GM13976 (cell line): ENCODE results near the gene ATP1A3.

Source experiments
- DNase-seq: peaks from one replicate; pipeline ENCODE4 v3.0.0; 2012; ENCODE audit warnings: low spot score
- in situ Hi-C: fragments of 300-500 bp; cut with MboI; formaldehyde crosslinking; loops from one replicate; pipeline ENCODE4 v1.12.0; 2022; ENCODE audit warnings: low sequenced_read_pairs, mixed read lengths, inconsistent platforms; ENCODE audit not compliant: unreplicated experiment
- TF ChIP-seq, protein P1 (sequence below): IDR thresholded peaks from 2 replicates; pipeline ENCODE4 v1.5.1; 2012; ENCODE audit warnings: borderline replicate concordance, mild to moderate bottlenecking; ENCODE audit not compliant: insufficient read depth; ENCODE audit errors: extremely low read depth, missing control alignments, control extremely low read depth

Gene ATP1A3

DNA sequence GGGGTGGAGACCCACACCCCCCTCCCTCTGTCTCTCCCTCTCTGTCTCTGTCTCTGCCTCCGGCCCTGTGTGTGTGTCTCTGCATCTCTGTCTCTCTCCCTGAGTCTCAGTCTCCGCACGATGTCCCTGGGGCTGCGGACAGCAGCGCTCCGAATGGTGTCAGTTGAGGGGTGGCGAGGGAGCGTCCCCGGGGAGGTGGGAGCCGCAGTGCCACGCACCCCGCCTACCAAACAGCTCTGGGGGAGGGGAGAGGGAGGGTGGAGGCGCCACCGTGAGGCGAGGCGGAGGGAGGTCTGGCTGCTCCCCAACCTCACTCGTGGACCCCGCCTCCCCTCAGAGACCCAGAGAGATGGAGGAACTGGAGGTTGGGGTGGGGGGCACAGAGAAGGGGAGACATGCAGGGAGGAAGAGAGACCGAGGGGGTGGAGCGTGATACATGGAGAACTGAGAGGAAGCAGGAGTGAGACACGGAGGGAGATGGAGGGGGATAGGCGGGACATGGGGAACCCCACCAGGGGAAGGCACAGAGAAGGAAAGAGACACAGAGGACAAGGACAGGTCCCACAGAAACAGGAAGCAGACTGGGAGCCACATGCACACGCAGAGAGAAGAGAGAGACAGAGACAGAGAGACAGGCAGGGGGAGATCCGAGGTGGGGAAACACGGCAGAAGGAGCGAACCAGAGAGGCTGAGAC, 73.0 kb downstream of the ATP1A3 start:
- in situ Hi-C loops: no loop called here
- TF ChIP-seq, protein P1, sequence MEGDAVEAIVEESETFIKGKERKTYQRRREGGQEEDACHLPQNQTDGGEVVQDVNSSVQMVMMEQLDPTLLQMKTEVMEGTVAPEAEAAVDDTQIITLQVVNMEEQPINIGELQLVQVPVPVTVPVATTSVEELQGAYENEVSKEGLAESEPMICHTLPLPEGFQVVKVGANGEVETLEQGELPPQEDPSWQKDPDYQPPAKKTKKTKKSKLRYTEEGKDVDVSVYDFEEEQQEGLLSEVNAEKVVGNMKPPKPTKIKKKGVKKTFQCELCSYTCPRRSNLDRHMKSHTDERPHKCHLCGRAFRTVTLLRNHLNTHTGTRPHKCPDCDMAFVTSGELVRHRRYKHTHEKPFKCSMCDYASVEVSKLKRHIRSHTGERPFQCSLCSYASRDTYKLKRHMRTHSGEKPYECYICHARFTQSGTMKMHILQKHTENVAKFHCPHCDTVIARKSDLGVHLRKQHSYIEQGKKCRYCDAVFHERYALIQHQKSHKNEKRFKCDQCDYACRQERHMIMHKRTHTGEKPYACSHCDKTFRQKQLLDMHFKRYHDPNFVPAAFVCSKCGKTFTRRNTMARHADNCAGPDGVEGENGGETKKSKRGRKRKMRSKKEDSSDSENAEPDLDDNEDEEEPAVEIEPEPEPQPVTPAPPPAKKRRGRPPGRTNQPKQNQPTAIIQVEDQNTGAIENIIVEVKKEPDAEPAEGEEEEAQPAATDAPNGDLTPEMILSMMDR: no peak
- DNase-seq: no peak

DNA sequence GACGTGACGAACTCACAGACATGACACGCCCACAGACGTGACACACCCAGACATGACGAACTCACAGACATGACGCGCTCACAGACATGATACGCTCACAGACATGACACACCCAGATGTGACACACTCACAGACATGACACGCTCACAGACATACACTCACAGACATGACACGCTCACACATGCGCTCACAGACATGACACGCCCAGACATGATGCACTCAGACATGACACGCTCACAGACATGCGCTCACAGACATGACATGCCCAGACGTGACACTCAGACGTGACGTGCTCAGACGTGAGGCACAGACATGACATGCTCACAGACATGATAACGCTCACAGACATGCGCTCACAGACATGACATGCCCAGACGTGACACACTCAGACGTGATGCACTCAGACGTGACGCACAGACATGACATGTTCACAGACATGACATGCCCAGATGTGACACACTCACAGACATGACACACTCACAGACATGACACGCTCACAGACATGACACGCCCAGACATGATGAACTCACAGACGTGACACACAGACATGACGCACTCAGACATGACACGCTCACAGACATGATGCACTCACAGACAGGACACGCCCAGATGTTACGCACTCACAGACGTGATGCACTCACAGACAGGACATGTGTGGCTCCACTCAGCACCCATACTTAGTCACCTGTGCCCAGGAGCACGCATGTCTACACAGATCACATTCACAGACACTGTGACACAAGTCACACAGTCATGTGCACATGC, 73.9 kb downstream of the ATP1A3 start:
- in situ Hi-C loops: no loop called here
- TF ChIP-seq, protein P1: no peak
- no peak for DNase-seq

DNA sequence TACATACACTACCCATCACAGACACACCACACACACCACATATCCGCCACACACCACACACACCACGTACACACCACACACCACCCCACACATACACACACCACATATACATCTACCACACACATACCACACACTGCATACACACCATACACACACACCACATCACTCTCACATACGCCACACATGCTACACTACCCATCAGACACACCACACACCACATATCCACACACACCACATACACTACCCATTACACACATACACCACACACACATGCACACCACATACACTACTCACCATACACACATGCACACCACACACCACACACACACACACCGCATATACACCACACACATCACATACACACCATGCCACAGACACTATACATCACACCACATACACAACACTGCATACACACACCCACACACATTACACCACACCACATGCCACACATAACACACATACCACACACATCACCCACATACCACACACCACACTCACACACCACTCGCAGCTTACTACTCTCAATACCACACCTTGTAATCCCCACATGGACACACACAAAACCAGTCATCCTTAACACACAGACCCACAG, 75.3 kb downstream of the ATP1A3 start:
- in situ Hi-C loops: no loop called here
- no peak for DNase-seq
- TF ChIP-seq, protein P1: no peak

DNA sequence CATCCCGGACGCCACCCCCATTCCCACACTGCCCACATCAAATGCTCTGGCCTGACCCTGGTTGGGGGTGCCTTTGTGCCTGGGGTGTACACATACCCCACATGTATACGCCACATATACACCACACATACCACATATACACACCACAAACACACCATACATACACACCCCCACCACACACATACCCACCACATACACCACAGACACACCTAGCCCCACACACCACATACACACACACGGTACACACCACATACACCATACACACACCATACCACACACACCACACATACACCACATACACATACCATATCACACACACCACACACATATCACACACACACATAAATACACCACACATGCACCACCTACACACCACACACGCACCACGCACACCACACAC, 75.9 kb downstream of the ATP1A3 start:
- TF ChIP-seq, protein P1: no peak
- no peak for DNase-seq
- in situ Hi-C loops: no loop called here

DNA sequence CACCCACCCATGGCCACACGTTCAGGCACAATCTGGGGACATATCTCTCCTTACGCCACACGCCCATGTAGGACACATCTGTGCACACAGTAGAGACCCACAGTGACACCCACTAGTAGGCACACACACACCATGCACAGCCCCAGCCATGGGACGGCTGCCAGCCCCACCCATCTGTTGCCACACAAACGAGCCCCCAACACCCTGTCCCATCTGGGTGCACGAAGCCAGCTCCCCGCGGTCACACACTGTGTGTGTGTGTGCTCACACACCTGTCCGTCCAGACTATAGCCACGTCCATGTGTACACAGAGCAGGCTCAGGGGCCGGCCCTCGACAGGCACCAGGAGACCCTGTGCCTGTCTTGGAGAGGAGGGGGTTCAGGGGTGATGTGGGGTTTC, 76.4 kb downstream of the ATP1A3 start:
- no peak for DNase-seq
- in situ Hi-C loops: no loop called here
- TF ChIP-seq, protein P1: no peak
